BJ (cell line): Measurements from ENCODE around the gene ADAMTS10. TPM values are rescaled to one million over a fixed set of nuclear protein-coding genes. Genes with fewer than 3 reads are reported as not detected.

ENCODE experiments used
- CTCF ChIA-PET: fragments of 350-600 bp; formaldehyde crosslinking; extraction: SDS; loops from one replicate; lab custom pipeline; 2021; ENCODE audit warnings: antibody characterized with exemption, inconsistent platforms; lab: Yijun Ruan, JAX
- POLR2A ChIA-PET: fragments of 300-600 bp; sonication (Branson Sonifier 250); formaldehyde crosslinking; extraction: SDS; loops from one replicate; lab custom pipeline; 2021; ENCODE audit warnings: antibody characterized with exemption; lab: Charles Lee
- DNase-seq: peaks from one replicate; pipeline ENCODE4 v3.0.0-alpha.2; 2011; ENCODE audit warnings: low read depth
- H3K27me3 ChIP-seq: 2 replicates; pipeline ENCODE4 v1.6.0; 2011; ENCODE audit warnings: low read length; ENCODE audit not compliant: control insufficient read depth, insufficient read depth
- H3K36me3 ChIP-seq: 2 replicates; pipeline ENCODE4 v1.5.1; 2011; ENCODE audit warnings: low read length; ENCODE audit not compliant: control insufficient read depth, insufficient read depth
- H3K4me3 ChIP-seq: 2 replicates; pipeline ENCODE4 v1.5.1; 2011; ENCODE audit warnings: low read depth, mild to moderate bottlenecking, control low read depth, low read length
- polyA minus RNA-seq: library from RNA; depleted of rRNA, polyadenylated mRNA; stranded (reverse); fragments of >200 nt; gene quantifications from 2 replicates; pipeline ENCODE4 v1.2.3, GENCODE V29; 2011; rRNA and poly(A)+ RNA removed
- polyA plus RNA-seq: library from polyadenylated mRNA; depleted of rRNA; stranded (reverse); fragments of >200 nt; gene quantifications from 2 replicates; pipeline ENCODE4 v1.2.3, GENCODE V29; 2011; rRNA removed
- TF ChIP-seq, protein P1 (sequence below): IDR thresholded peaks from 2 replicates; pipeline ENCODE4 v1.5.1; 2011; ENCODE audit warnings: low read depth, mild to moderate bottlenecking, control low read depth, inconsistent platforms, low read length, moderate library complexity; ENCODE audit not compliant: insufficient read depth

The ADAMTS10 gene
- polyA plus RNA-seq (5.6 and 10.4 TPM in 2 replicates), polyA minus RNA-seq (6.3 and 7.9 TPM in 2 replicates)

GRCh38 chr19:8610041-8610935 is at the start of gene ADAMTS10:
Gene ADAMTS10 (minus strand): TSS chr19:8610715. CDS start chr19:8605710, 5,005 bp downstream.
- DNase-seq: no peak

GRCh38 chr19:8659905-8660304 is 49.4 kb upstream of the ADAMTS10 start:
- H3K27me3 ChIP-seq: no peaks in the 10 kb centered on the region
- TF ChIP-seq, protein P1, sequence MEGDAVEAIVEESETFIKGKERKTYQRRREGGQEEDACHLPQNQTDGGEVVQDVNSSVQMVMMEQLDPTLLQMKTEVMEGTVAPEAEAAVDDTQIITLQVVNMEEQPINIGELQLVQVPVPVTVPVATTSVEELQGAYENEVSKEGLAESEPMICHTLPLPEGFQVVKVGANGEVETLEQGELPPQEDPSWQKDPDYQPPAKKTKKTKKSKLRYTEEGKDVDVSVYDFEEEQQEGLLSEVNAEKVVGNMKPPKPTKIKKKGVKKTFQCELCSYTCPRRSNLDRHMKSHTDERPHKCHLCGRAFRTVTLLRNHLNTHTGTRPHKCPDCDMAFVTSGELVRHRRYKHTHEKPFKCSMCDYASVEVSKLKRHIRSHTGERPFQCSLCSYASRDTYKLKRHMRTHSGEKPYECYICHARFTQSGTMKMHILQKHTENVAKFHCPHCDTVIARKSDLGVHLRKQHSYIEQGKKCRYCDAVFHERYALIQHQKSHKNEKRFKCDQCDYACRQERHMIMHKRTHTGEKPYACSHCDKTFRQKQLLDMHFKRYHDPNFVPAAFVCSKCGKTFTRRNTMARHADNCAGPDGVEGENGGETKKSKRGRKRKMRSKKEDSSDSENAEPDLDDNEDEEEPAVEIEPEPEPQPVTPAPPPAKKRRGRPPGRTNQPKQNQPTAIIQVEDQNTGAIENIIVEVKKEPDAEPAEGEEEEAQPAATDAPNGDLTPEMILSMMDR: no peak
- POLR2A ChIA-PET: no interaction called here
- DNase-seq: no peak
- no peaks in the 10 kb centered on the region for H3K36me3 ChIP-seq
- H3K4me3 ChIP-seq: no peak overlapping the region
- CTCF ChIA-PET: no interaction called here

More at GRCh38 chr19:8610041-8610935, at the start of gene ADAMTS10:
- Histone ChIP-seq H3K36me3 (no peaks in the 10 kb centered on the region), H3K27me3 (no peaks in the 10 kb centered on the region), H3K4me3 (peak within 1 kb of the TSS; percentile 69)
- TF ChIP-seq, protein P1: no peak
- CTCF ChIA-PET: no interaction called here
- POLR2A ChIA-PET: no interaction called here

GRCh38 chr19:8657869-8658268 is 47.4 kb upstream of the ADAMTS10 start:
- CTCF ChIA-PET: interaction anchor here (0.6 kb wide), 1 partner anchor 25 kb away, joined by 3 read pairs; no protein-coding TSS in a partner anchor
- POLR2A ChIA-PET: no interaction called here
- TF ChIP-seq, protein P1: no peak

DNA sequence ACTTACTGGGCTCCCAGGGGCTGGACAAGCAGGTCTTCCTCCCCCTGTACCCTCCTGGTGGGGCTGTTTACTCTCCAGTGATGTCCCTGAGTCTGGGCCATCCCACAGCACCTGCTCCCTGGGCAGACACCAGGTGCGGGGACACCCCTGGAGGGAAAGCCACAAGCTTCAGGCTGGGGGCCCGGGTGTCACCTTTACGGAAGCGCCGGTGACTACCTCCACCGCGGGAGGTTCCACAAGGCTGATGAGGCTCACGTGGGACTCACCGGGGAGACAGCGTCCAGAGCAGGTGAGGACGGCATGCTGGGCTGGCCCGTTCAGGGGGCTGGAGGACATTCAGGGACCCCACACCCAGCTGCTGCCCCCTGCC is 44.8 kb upstream of the ADAMTS10 start:
- H3K36me3 ChIP-seq: no peaks in the 10 kb centered on the region
- CTCF ChIA-PET: interaction anchor here (1.0 to 2.7 kb wide), 6 partner anchors 10 to 425 kb away, joined by 4 to 11 read pairs (median 7); no protein-coding TSS in a partner anchor
- no peak overlapping the region for H3K4me3 ChIP-seq
- H3K27me3 ChIP-seq: no peaks in the 10 kb centered on the region
- DNase-seq: no peak
- POLR2A ChIA-PET: no interaction called here
- TF ChIP-seq, protein P1: no peak

More at GRCh38 chr19:8657869-8658268, 47.4 kb upstream of the ADAMTS10 start:
- no peak for DNase-seq
- H3K27me3 ChIP-seq: no peaks in the 10 kb centered on the region
- H3K36me3 ChIP-seq: no peaks in the 10 kb centered on the region
- no peak overlapping the region for H3K4me3 ChIP-seq
